Left ventricle myocardium inferior (tissue), 1 donor: Measurements from ENCODE around the gene PRPS1L1. TPM values are rescaled to one million over a fixed set of nuclear protein-coding genes. Genes with fewer than 3 reads are reported as not detected.

Experiments used
- DNase-seq: peaks from one replicate; pipeline ENCODE4 v3.0.0-alpha.2; 2020
- H3K27ac ChIP-seq: fragments of 200-600 bp; replicated peaks from 2 replicates; pipeline ENCODE4 v1.8.0; 2021
- H3K27me3 ChIP-seq: fragments of 200-600 bp; 2 replicates; pipeline ENCODE4 v1.8.0; 2021; ENCODE audit warnings: low read depth
- H3K36me3 ChIP-seq: fragments of 200-600 bp; 2 replicates; pipeline ENCODE4 v1.8.0; 2021
- H3K4me1 ChIP-seq: fragments of 200-600 bp; 2 replicates; pipeline ENCODE4 v1.8.0; 2021
- H3K4me3 ChIP-seq: fragments of 200-600 bp; 2 replicates; pipeline ENCODE4 v1.8.0; 2021; ENCODE audit warnings: mild to moderate bottlenecking, moderate library complexity
- H3K9me3 ChIP-seq: fragments of 200-600 bp; replicated peaks from 2 replicates; pipeline ENCODE4 v1.8.0; 2021
- intact Hi-C: fragments of 100-400 bp; cut with micrococcal nuclease; formaldehyde crosslinking; loops from one replicate; pipeline ENCODE4 v1.11.0; 2022
- total RNA-seq: library from RNA; stranded (reverse); fragmentation: NEBNext Ultra II Directional; extraction: Animal tissue kit (Norgen Biotek cat#: 25700); gene quantifications from one replicate; pipeline ENCODE4 v1.2.1, GENCODE V29; 2021
- TF ChIP-seq, protein P1 (sequence below): fragments of 200-600 bp; IDR thresholded peaks from 2 replicates; pipeline ENCODE4 v1.8.0; 2021; ENCODE audit warnings: antibody characterized with exemption, mild to moderate bottlenecking, borderline replicate concordance
- donor health status: DM: no; HTN: yes; CAD: no; lungs with severe emphysema.

PRPS1L1 gene
- total RNA-seq, 1 donor from 2014 or later = not detected

DNA sequence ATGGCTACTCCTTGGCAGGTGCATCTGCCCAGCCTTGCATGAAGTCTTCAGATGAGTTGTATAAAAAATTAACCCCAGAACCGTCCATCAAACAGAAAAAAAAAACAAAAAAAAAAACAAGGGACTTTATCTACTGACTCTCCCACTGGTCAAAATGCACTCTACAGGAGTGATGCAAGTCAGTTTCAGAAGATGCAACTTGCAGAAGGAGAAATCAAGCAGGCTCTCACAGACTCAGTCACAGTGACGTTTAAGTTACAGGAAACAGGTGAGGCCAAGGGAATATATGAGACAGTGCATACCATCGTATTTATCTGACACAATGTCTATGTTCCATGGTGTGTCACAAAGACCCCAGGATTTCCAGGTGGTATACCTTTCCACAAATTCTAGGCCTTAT lies 17.5 kb upstream of the PRPS1L1 start:
- Histone ChIP-seq H3K9me3 (no peaks in the 10 kb centered on the region), H3K36me3 (no peaks in the 10 kb centered on the region), H3K4me3 (no peak overlapping the region), H3K27ac (no peak overlapping the region), H3K4me1 (peaks cover 7% of the 10 kb centered on the region), H3K27me3 (no peaks in the 10 kb centered on the region)
- TF ChIP-seq, protein P1, sequence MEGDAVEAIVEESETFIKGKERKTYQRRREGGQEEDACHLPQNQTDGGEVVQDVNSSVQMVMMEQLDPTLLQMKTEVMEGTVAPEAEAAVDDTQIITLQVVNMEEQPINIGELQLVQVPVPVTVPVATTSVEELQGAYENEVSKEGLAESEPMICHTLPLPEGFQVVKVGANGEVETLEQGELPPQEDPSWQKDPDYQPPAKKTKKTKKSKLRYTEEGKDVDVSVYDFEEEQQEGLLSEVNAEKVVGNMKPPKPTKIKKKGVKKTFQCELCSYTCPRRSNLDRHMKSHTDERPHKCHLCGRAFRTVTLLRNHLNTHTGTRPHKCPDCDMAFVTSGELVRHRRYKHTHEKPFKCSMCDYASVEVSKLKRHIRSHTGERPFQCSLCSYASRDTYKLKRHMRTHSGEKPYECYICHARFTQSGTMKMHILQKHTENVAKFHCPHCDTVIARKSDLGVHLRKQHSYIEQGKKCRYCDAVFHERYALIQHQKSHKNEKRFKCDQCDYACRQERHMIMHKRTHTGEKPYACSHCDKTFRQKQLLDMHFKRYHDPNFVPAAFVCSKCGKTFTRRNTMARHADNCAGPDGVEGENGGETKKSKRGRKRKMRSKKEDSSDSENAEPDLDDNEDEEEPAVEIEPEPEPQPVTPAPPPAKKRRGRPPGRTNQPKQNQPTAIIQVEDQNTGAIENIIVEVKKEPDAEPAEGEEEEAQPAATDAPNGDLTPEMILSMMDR = no peak
- DNase-seq = no peak
- intact Hi-C loops = no loop called here

DNA sequence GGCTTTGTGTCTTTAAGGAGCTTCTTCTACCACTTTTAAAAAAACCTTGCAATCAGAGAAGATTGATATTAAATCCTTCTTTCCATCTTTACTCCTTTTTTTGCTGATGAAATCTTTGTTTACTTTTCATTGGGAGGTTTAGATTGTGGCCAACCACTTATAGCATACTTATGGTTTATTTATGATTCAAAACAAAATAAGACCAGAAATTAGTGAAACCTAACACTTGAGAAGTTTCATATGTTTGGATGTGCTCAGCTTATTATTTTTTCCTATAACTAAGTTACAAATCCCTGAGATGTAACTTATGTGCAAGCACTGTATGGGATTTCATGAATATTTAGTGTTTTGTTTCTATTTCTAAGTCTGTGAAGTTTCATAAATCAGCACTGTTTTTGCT lies 13.5 kb upstream of the PRPS1L1 start:
- intact Hi-C loops = no loop called here
- TF ChIP-seq, protein P1 = no peak
- Histone ChIP-seq H3K4me1 (peaks cover 12% of the 10 kb centered on the region), H3K27ac (no peak overlapping the region), H3K27me3 (no peaks in the 10 kb centered on the region), H3K4me3 (no peak overlapping the region), H3K36me3 (no peaks in the 10 kb centered on the region), H3K9me3 (no peaks in the 10 kb centered on the region)
- no peak for DNase-seq

GRCh38 chr7:18040196-18040595 lies 12.6 kb upstream of the PRPS1L1 start:
- TF ChIP-seq, protein P1 = no peak
- no peak overlapping the region for H3K4me3 ChIP-seq

DNA sequence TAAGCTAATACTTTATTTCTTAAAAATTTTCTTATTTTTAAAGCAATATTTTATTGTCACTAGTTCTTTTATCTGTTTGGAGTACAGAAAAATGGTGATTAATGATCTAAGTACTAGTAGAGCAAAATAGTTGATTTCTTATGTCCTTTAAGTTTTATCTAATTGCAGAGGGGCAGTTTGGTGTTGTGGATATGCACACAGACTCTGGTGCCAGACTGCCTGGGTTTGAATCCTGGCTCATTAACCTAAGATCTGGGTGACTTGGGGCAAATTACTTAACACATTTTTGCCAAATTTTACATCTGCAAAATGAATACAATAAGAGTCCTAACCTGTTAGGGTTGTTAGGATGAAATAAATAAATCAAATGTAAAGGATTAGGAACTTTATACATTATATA lies 10.7 kb upstream of the PRPS1L1 start:
- Histone ChIP-seq H3K9me3 (no peaks in the 10 kb centered on the region), H3K36me3 (no peaks in the 10 kb centered on the region), H3K4me1 (peaks cover 12% of the 10 kb centered on the region), H3K4me3 (no peak overlapping the region), H3K27ac (no peak overlapping the region), H3K27me3 (no peaks in the 10 kb centered on the region)
- intact Hi-C loops = no loop called here
- DNase-seq = no peak
- TF ChIP-seq, protein P1 = no peak

More at GRCh38 chr7:18040196-18040595, 12.6 kb upstream of the PRPS1L1 start:
- intact Hi-C loops = no loop called here
- no peaks in the 10 kb centered on the region for H3K27me3 ChIP-seq
- H3K4me1 ChIP-seq = peaks cover 12% of the 10 kb centered on the region
- H3K27ac ChIP-seq = no peak overlapping the region
- H3K36me3 ChIP-seq = no peaks in the 10 kb centered on the region
- no peak for DNase-seq
- no peaks in the 10 kb centered on the region for H3K9me3 ChIP-seq

DNA sequence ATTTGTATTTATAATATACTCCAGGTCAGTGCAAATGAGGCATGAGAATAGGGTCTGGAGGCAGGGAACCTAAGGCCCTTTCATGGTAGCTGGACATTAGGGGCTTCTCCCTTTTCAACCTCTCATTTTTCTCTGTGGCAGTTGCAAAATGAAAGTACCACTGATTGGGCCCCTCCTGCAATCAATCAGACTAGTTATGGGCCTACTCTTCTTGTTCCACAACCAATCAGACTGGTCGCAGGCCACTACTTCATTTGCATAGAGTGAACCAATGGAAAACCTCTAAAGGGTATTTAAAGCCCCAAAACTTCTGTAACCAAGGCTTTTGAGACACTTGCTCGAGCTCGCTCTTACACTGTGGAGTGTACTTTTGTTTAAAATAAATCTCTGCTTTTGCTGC lies 10.0 kb upstream of the PRPS1L1 start:
- no peaks in the 10 kb centered on the region for H3K9me3 ChIP-seq
- peaks cover 12% of the 10 kb centered on the region for H3K4me1 ChIP-seq
- H3K27me3 ChIP-seq = no peaks in the 10 kb centered on the region
- TF ChIP-seq, protein P1 = no peak
- no peaks in the 10 kb centered on the region for H3K36me3 ChIP-seq
- no peak overlapping the region for H3K4me3 ChIP-seq
- intact Hi-C loops = no loop called here
- DNase-seq = no peak
- H3K27ac ChIP-seq = no peak overlapping the region

DNA sequence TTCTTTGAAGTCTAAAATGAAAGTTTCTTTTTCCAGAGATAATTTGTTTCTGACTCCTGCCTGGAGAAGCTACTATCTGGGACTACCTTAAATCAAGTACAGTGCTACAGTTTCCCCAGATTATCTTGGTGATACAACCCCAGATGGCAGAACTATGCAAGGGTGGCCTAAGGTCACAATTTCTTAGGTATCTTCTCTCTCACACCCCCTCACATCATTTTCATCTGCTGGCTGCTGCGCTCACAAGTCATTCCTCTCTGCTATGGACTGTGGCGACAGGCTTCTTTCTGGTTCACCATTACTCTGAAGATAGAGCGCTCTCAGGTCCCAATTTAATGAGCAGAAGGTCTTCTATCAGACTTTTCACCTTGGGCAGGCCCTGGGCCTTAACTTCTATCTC lies 9.1 kb upstream of the PRPS1L1 start:
- H3K27me3 ChIP-seq = no peaks in the 10 kb centered on the region
- H3K36me3 ChIP-seq = no peaks in the 10 kb centered on the region
- peaks cover 12% of the 10 kb centered on the region for H3K4me1 ChIP-seq
- H3K4me3 ChIP-seq = no peak overlapping the region
- TF ChIP-seq, protein P1 = no peak
- H3K27ac ChIP-seq = no peak overlapping the region
- intact Hi-C loops = no loop called here
- no peaks in the 10 kb centered on the region for H3K9me3 ChIP-seq
- DNase-seq = no peak
